Breast epithelium (tissue), 3 donors: ENCODE results near the gene FHIP2A.

Experiments
- CTCF ChIP-seq, 3 donors: fragments of 450-650 bp; IDR thresholded peaks; one replicate each; pipeline ENCODE4 v1.5.1; 2016 to 2017; ENCODE audit warnings: antibody characterized with exemption in 3 of 3, mild to moderate bottlenecking in 3 of 3, moderate library complexity in 3 of 3
- POLR2AphosphoS5 ChIP-seq, 3 donors: sonication (generic); formaldehyde crosslinking; IDR thresholded peaks; one replicate each; pipeline ENCODE4 v1.6.1; 2017; ENCODE audit warnings: antibody characterized with exemption in 3 of 3

- TF ChIP-seq POLR2AphosphoS5 (IDR thresholded peaks at IDR 0.05) = no peak
- no peak for TF ChIP-seq CTCF (IDR thresholded peaks at IDR 0.05)
Observed at GRCh38 chr10:114816308-114816707, 5.3 kb upstream of the FHIP2A start.
